ENCODE data around the gene CYBA. TPM values are rescaled to one million over a fixed set of nuclear protein-coding genes. Genes with fewer than 3 reads are reported as not detected.
A peak's percentile ranks its signal among the peaks of the same experiment; 100 is the strongest.

The CYBA gene
- total and polyA plus RNA-seq, 2 of the 13 experiments (the other 11 are each of a cell fraction or from before 2014, with no cell fraction given) = 196 to 250 TPM

GRCh38 chr16:88651276-88651988 is 579 bp upstream of the CYBA start (continued):
- TF ChIP-seq FOXP4 (CRISPR knock-in tag; IDR thresholded peaks at IDR 0.05) = peak; percentile 95
- TF ChIP-seq FOXP1 (IDR thresholded peaks at IDR 0.05) = peak; percentile 55; the same call in 1 of the 2 replicates
- TF ChIP-seq FOXP1 (CRISPR knock-in tag; IDR thresholded peaks at IDR 0.05) = peak; percentile 86
- no peak for TF ChIP-seq BCLAF1 (IDR thresholded peaks at IDR 0.05)
- no peak; the same call in 1 of the 2 replicates for TF ChIP-seq ZKSCAN5 (CRISPR knock-in tag; IDR thresholded peaks at IDR 0.05)
- no peak; the same call in 1 of the 2 replicates for TF ChIP-seq ZNF790 (CRISPR knock-in tag; IDR thresholded peaks at IDR 0.05; ENCODE audit: borderline replicate concordance)
- peak; percentile 78 for TF ChIP-seq ZNF18 (CRISPR knock-in tag; IDR thresholded peaks at IDR 0.05; ENCODE audit: insufficient replicate concordance)
- TF ChIP-seq CREM (IDR thresholded peaks at IDR 0.05) = peak; percentile 91
- peak; percentile 31; the same call in 1 of the 2 replicates for TF ChIP-seq CREM (CRISPR knock-in tag; IDR thresholded peaks at IDR 0.05)
- peak; percentile 15; the same call in 1 of the 2 replicates for TF ChIP-seq NRL (CRISPR knock-in tag; IDR thresholded peaks at IDR 0.05; ENCODE audit: borderline replicate concordance)
- peak; percentile 62; the same call in 1 of the 2 replicates for TF ChIP-seq MYNN (CRISPR knock-in tag; IDR thresholded peaks at IDR 0.05; ENCODE audit: low read depth)
- peak; percentile 88 for TF ChIP-seq NFKB2 (CRISPR knock-in tag; IDR thresholded peaks at IDR 0.05; ENCODE audit: borderline replicate concordance)
- TF ChIP-seq RARA (CRISPR knock-in tag; IDR thresholded peaks at IDR 0.05) = peak; percentile 94
- TF ChIP-seq ZNF687 (CRISPR knock-in tag; IDR thresholded peaks at IDR 0.05) = peak; percentile 96
- TF ChIP-seq ZNF432 (CRISPR knock-in tag; IDR thresholded peaks at IDR 0.05; ENCODE audit: borderline replicate concordance) = no peak
- TF ChIP-seq ZNF839 (CRISPR knock-in tag; IDR thresholded peaks at IDR 0.05; ENCODE audit: borderline replicate concordance) = peak; percentile 84; the same call in 1 of the 2 replicates
- TF ChIP-seq THAP11 (CRISPR knock-in tag; IDR thresholded peaks at IDR 0.05) = peak; percentile 90
- TF ChIP-seq MXI1 (IDR thresholded peaks at IDR 0.05; ENCODE audit: borderline replicate concordance, low read depth, low read length) = peak; percentile 92
- TF ChIP-seq ZNF468 (CRISPR knock-in tag; IDR thresholded peaks at IDR 0.05) = 0 out of 2 replicates have a peak, but pooled peaks have one; percentile 21
